Measurements from ENCODE around the gene BHMT2. TPM values are rescaled to one million over a fixed set of nuclear protein-coding genes. Genes with fewer than 3 reads are reported as not detected.

The BHMT2 gene
- polyA plus RNA-seq, 1 of the 3 experiments (the other 2 are of a cell fraction): not detected

DNA sequence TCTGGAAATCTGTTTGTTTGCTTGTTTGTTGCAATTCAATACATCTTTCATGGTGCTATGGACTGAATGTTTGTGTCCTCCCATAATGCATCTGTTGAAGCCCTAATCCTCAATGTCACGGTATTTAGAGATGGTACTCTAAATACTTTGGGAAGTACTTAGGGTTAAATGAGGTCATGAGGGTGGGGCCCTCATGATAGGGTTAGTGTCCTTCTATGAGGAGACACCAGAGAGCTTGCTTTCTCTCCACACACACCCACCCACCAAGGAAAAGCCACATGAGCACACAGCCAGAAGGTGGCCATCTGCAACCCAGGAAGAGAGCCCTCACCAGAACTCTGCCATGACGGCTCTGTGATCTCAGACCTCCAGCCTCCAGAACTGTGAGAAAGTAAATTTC is 32.8 kb upstream of the BHMT2 start:
- peaks cover 0 to 3% of the 10 kb centered on the region in 2 experiments; a peak in 1 of 4 replicates for H3K4me1 ChIP-seq (ENCODE audit: control insufficient read depth in 1 of 2, insufficient read depth in 2 of 2, low read depth in 1 of 2, low read length in 1 of 2)
- no peaks in the 10 kb centered on the region for H3F3A ChIP-seq (replicated peaks; ENCODE audit: insufficient read depth)
- H4K20me1 ChIP-seq (ENCODE audit: insufficient read depth): no peaks in the 10 kb centered on the region
- 81% methylated on average over 2 of the region's 2 CpGs for WGBS (ENCODE audit: low lambda C conversion rate)
- no peaks in the 10 kb centered on the region for H3K9me3 ChIP-seq
- DNase-seq: no peak
- no peaks in the 10 kb centered on the region for H3K79me2 ChIP-seq (ENCODE audit: insufficient read depth)
- H3K27ac ChIP-seq (ENCODE audit: low read depth in 2 of 2, low read length in 1 of 2): no peak overlapping the region
- no peak overlapping the region for H3K4me2 ChIP-seq
- no peak overlapping the region for H3K4me3 ChIP-seq (ENCODE audit: low read depth in 2 of 2, low read length in 1 of 2)
- ChIA-PET CTCF (interaction anchor here (1.5 kb wide), 1 partner anchor 96 kb away, joined by 4 read pairs; no protein-coding TSS in a partner anchor), POLR2A (no interaction called here)
- H3K9me2 ChIP-seq: no peaks in the 10 kb centered on the region
- no peaks in the 10 kb centered on the region for H3K27me3 ChIP-seq (ENCODE audit: insufficient read depth)
- H2AFZ ChIP-seq (ENCODE audit: low read depth): no peak overlapping the region
- TF ChIP-seq, protein P1, sequence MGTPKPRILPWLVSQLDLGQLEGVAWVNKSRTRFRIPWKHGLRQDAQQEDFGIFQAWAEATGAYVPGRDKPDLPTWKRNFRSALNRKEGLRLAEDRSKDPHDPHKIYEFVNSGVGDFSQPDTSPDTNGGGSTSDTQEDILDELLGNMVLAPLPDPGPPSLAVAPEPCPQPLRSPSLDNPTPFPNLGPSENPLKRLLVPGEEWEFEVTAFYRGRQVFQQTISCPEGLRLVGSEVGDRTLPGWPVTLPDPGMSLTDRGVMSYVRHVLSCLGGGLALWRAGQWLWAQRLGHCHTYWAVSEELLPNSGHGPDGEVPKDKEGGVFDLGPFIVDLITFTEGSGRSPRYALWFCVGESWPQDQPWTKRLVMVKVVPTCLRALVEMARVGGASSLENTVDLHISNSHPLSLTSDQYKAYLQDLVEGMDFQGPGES (IDR thresholded peaks at IDR 0.05; ENCODE audit: low read depth, low read length): no peak
- TF ChIP-seq FOXJ3 (CRISPR knock-in tag; IDR thresholded peaks at IDR 0.05): no peak
- no peak for TF ChIP-seq JUND (IDR thresholded peaks at IDR 0.05)
- no peak for TF ChIP-seq NRF1 (IDR thresholded peaks at IDR 0.05; ENCODE audit: low read depth, low read length)
- no peak overlapping the region for H3K9ac ChIP-seq
- no peaks in the 10 kb centered on the region for H3K36me3 ChIP-seq (replicated peaks in 1 of 2; ENCODE audit: control insufficient read depth in 1 of 2, insufficient read depth in 2 of 2, low read length in 1 of 2)

DNA sequence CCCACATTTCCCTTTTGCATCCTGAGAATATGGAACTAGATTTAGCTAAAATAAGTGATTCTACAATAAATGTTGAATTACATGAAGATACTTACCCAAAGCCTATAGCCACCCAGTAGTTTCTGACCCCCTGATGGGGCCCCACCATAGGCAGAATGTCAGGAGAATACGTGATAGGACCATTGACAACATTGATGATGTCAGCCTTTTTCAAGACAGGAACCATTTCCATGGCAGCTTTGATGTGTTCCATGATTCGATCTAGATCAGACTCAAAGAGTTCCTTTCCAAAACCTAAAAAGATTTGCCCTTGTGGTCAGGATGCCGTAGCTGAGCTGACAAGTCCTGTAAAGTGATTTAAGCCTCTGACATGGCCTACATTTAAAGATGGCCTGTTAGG is 27.4 kb upstream of the BHMT2 start:
- 52% methylated on average over 3 of the region's 3 CpGs for WGBS (ENCODE audit: low lambda C conversion rate)
- Histone ChIP-seq H3K9me3 (no peaks in the 10 kb centered on the region), H3K4me1 (ENCODE audit: control insufficient read depth in 1 of 2, insufficient read depth in 2 of 2, low read depth in 1 of 2, low read length in 1 of 2) (no peaks in the 10 kb centered on the region), H3K9ac (no peak overlapping the region), H3F3A (replicated peaks; ENCODE audit: insufficient read depth) (no peaks in the 10 kb centered on the region), H3K79me2 (ENCODE audit: insufficient read depth) (no peaks in the 10 kb centered on the region), H3K36me3 (replicated peaks in 1 of 2; ENCODE audit: control insufficient read depth in 1 of 2, insufficient read depth in 2 of 2, low read length in 1 of 2) (no peaks in the 10 kb centered on the region), H3K9me2 (no peaks in the 10 kb centered on the region), H3K4me2 (no peak overlapping the region), H2AFZ (ENCODE audit: low read depth) (no peak overlapping the region), H3K27me3 (ENCODE audit: insufficient read depth) (no peaks in the 10 kb centered on the region; the same call in 1 of the 2 replicates), H3K27ac (ENCODE audit: low read depth in 2 of 2, low read length in 1 of 2) (no peak overlapping the region), H4K20me1 (ENCODE audit: insufficient read depth) (no peaks in the 10 kb centered on the region), H3K4me3 (ENCODE audit: low read depth in 2 of 2, low read length in 1 of 2) (no peak overlapping the region)
- no peak for TF ChIP-seq MXI1 (IDR thresholded peaks at IDR 0.05; ENCODE audit: low read depth, low read length)
- TF ChIP-seq, protein P2, sequence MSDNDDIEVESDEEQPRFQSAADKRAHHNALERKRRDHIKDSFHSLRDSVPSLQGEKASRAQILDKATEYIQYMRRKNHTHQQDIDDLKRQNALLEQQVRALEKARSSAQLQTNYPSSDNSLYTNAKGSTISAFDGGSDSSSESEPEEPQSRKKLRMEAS (IDR thresholded peaks at IDR 0.05; ENCODE audit: low read depth): no peak
- no peak for TF ChIP-seq CHD2 (IDR thresholded peaks at IDR 0.05; ENCODE audit: low read length, partially characterized antibody)
- TF ChIP-seq, protein P3, sequence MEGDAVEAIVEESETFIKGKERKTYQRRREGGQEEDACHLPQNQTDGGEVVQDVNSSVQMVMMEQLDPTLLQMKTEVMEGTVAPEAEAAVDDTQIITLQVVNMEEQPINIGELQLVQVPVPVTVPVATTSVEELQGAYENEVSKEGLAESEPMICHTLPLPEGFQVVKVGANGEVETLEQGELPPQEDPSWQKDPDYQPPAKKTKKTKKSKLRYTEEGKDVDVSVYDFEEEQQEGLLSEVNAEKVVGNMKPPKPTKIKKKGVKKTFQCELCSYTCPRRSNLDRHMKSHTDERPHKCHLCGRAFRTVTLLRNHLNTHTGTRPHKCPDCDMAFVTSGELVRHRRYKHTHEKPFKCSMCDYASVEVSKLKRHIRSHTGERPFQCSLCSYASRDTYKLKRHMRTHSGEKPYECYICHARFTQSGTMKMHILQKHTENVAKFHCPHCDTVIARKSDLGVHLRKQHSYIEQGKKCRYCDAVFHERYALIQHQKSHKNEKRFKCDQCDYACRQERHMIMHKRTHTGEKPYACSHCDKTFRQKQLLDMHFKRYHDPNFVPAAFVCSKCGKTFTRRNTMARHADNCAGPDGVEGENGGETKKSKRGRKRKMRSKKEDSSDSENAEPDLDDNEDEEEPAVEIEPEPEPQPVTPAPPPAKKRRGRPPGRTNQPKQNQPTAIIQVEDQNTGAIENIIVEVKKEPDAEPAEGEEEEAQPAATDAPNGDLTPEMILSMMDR (IDR thresholded peaks at IDR 0.05): no peak
- DNase-seq: no peak
- CTCF ChIA-PET: interaction anchor here (3.2 to 5.8 kb wide), 2 partner anchors 18 to 90 kb away, joined by 18 to 26 read pairs; no protein-coding TSS in a partner anchor
- POLR2A ChIA-PET: no interaction called here

All from SK-N-SH (cell line).